AG09309 (cell line): ENCODE measurements around the gene LCE2A.
"Not testable (repeated sequence)": the region's sequence is repeated elsewhere in the genome, so short reads cannot be mapped to it uniquely, and the experiment has no call there.

Source experiments
- DNase-seq: peaks from one replicate; pipeline ENCODE4 v3.0.0-alpha.2; 2010; ENCODE audit warnings: low read depth
- H3K4me3 ChIP-seq: 2 replicates; pipeline ENCODE4 v1.5.1; 2011; ENCODE audit warnings: mild to moderate bottlenecking, low read depth, low read length, moderate library complexity; ENCODE audit not compliant: control insufficient read depth
- TF ChIP-seq, protein P1 (sequence below): IDR thresholded peaks from 2 replicates; pipeline ENCODE4 v1.5.1; 2011; ENCODE audit warnings: mild to moderate bottlenecking, low read depth, low read length, inconsistent platforms; ENCODE audit not compliant: insufficient read depth, control insufficient read depth; ENCODE audit errors: missing control alignments

LCE2A gene

DNA sequence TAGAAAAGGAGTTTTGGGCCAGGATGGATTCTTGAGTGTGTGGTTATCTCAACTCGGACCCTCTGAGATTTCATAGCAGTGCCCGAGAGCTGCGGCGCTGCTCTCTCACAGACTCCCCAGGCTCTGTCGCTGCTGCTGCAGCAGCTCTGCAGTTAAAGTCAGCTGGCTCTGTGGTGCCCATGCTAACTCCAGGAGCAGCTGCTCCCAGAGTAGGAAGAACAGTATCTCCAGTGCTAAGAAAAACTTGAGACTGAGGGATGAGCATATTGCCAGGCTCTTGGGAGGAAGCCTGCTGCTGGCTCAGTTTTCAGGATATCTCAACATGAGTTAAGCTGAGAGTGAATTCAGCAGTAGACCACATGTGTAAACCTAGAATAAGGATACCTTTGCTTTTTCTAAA, 30.5 kb upstream of the LCE2A start:
- TF ChIP-seq, protein P1, sequence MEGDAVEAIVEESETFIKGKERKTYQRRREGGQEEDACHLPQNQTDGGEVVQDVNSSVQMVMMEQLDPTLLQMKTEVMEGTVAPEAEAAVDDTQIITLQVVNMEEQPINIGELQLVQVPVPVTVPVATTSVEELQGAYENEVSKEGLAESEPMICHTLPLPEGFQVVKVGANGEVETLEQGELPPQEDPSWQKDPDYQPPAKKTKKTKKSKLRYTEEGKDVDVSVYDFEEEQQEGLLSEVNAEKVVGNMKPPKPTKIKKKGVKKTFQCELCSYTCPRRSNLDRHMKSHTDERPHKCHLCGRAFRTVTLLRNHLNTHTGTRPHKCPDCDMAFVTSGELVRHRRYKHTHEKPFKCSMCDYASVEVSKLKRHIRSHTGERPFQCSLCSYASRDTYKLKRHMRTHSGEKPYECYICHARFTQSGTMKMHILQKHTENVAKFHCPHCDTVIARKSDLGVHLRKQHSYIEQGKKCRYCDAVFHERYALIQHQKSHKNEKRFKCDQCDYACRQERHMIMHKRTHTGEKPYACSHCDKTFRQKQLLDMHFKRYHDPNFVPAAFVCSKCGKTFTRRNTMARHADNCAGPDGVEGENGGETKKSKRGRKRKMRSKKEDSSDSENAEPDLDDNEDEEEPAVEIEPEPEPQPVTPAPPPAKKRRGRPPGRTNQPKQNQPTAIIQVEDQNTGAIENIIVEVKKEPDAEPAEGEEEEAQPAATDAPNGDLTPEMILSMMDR, result no peak
- DNase-seq, result no peak
- no peak overlapping the region for H3K4me3 ChIP-seq

DNA sequence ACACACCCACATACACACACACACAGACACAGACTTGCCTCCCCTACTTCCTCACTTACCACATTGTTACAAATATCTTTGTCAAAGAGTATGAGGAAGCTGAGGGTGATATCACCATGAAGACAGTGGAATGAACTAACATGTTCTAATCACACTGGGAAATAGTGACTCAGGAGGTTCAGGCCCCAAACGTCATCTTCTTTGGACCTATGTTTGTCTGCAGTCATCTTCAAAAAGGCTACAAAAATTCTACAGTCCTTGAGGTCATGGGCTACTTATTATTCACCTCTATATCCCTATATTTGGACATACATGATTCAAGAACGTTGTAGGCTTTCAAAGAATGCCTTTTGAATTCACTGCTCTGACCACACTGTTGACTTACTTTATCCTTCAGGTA, 25.1 kb upstream of the LCE2A start:
- no peak for DNase-seq
- H3K4me3 ChIP-seq, result no peak overlapping the region
- TF ChIP-seq, protein P1, result no peak

DNA sequence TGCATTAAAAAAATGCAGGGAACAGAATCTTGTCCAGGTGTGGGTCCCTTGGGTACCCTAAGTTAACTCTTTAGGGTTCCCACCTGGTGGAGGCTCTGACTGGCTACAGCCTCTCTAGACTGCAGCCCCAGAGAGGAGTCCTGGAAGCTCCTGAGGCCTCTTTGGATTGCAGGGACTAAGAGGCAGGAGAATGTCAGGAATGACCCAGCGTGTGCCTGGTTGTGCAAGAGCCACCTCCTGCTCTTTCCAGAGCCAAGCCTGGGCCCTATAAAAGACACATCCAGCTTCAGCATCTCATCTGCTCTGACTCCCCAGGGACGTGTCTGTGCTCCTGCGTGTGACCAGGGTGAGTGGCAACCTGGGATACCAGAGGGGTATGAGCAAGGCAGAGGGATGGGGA, 23.2 kb upstream of the LCE2A start, which contains the start of gene LCE2C:
TSS of gene LCE2C (plus strand) at position 297 of the 400 bp plus-strand sequence. CDS start 737 bp downstream, outside the sequence.
- not testable (repeated sequence) for DNase-seq, H3K4me3 ChIP-seq

DNA sequence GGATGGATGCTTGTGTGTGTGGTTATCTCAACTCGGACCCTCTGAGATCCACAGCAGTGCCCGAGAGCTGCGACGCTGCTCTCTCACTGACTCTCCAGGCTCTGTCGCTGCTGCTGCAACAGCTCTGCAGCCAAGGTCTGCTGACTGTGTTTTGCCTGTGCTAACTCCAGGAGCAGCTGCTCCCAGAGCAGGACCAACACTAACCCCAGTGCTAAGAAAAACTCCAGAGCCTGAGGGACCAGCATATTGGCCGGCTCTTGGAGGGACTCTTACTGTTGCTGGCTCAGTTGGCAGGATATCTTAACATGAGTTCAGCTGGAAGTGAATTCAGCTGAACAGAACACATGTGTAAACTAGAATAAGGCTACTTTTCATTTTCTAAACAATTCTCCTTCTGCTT, 18.7 kb upstream of the LCE2A start:
- no peak for DNase-seq
- TF ChIP-seq, protein P1, result no peak
- H3K4me3 ChIP-seq, result no peak overlapping the region

DNA sequence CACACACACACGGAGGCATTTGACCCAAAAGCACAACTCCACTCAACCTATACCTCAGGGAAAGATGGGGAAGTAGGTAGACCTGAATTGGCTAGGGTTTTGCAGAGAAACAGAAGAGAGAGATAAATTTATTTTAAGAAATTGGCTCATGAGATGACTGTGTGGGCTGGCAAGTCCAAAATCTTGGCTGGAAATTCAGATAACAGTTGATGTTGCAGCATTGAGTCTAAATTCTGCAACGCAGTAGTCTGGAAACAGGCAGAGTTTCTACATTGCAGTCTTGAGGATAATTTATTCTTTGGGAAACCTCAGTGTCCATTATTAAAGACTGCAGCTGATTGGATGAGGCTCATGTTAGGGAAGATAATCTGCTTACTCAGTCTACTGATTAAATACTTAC, 16.5 kb upstream of the LCE2A start:
- TF ChIP-seq, protein P1, result no peak
- no peak for DNase-seq
- no peak overlapping the region for H3K4me3 ChIP-seq

DNA sequence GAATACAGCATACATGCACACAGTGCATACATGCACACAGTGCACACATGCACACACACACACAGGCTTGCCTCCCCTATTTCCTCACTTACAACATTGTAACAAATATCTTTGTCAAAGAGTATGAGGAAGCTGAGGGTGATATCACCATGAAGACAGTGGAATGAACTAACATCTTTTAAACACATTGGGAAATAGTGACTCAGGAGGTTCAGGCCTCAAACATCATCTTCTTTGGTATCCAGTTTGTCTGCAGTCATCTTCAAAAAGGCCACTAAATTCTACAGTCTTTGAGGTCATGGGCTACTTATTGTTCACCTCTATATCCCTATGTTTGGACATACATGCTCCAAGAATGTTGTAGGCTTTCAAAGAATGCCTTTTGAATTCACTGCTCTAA, 14.3 kb upstream of the LCE2A start:
- TF ChIP-seq, protein P1, result no peak

DNA sequence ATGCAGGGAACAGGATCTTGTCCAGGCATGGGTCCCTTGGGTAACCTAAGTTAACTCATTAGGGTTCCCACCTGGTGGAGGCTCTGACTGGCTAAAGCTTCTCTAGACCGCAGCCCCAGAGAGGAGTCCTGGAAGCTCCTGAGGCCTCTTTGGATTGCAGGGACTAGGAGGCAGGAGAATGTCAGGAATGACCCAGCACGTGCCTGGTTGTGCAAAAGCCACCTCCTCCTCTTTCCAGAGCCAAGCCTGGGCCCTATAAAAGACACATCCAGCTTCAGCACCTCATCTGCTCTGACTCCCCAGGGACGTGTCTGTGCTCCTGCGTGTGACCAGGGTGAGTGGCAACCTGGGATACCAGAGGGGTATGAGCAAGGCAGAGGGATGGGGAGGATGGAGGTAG, 12.3 kb upstream of the LCE2A start, which contains the start of gene LCE2B:
TSS of gene LCE2B (plus strand) at position 301 of the 400 bp plus-strand sequence. CDS start 721 bp downstream, outside the sequence.
- not testable (repeated sequence) for DNase-seq, H3K4me3 ChIP-seq

More for the DNA sequence above, 14.3 kb upstream of the LCE2A start:
- no peak for DNase-seq
- no peak overlapping the region for H3K4me3 ChIP-seq

DNA sequence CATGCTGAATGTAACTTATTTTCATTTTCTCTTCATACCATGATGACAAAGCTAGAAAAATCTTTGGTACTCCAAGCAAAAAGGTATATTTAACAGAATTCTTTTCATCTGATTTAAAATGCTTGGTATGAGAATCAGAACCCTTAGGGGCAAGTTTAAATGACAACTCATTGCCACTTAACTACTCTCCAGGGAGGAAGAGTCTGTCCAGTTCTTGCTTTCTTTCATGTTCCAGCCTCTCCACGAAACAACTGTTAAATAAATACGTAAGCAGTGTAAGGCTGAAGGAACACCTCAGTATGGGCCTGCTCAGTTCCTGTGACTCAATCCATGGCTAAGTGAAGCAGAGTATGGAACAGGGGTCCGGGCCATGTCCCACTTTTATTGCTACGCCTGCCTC, 1.6 kb downstream of the LCE2A start:
- DNase-seq, result no peak
- TF ChIP-seq, protein P1, result no peak
- no peak overlapping the region for H3K4me3 ChIP-seq
